HepG2 (cell line): ENCODE results near the gene TXN2. TPM values are rescaled to one million over a fixed set of nuclear protein-coding genes. Genes with fewer than 3 reads are reported as not detected.

Source experiments
- ADNP ChIP-seq: sonication (generic); formaldehyde crosslinking; IDR thresholded peaks from 2 replicates; pipeline ENCODE4 v1.4.0; 2020; ENCODE audit warnings: missing genetic modification reagents
- ARNT ChIP-seq: fragments of 450-650 bp; IDR thresholded peaks from 2 replicates; pipeline ENCODE4 v1.6.1; 2017
- HMG20B ChIP-seq: conservative IDR thresholded peaks from 2 replicates; pipeline ENCODE4 v1.6.1; 2016; ENCODE audit warnings: missing genetic modification reagents, missing compliant biosample characterization
- MIER2 ChIP-seq: IDR thresholded peaks from 2 replicates; pipeline ENCODE4 v1.6.1; 2016; ENCODE audit warnings: missing biosample characterization, missing genetic modification reagents
- ONECUT2 ChIP-seq: sonication (generic); formaldehyde crosslinking; IDR thresholded peaks from 2 replicates; pipeline ENCODE4 v1.4.0; 2020; ENCODE audit warnings: missing genetic modification reagents
- SALL1 ChIP-seq: sonication (generic); formaldehyde crosslinking; IDR thresholded peaks from 2 replicates; pipeline ENCODE4 v1.8.0; 2022; ENCODE audit warnings: mild to moderate bottlenecking, missing genetic modification reagents
- TP53 ChIP-seq: sonication (generic); formaldehyde crosslinking; conservative IDR thresholded peaks from 2 replicates; pipeline ENCODE4 v1.4.0; 2020; ENCODE audit warnings: missing genetic modification reagents
- TRIM24 ChIP-seq: sonication (generic); formaldehyde crosslinking; IDR thresholded peaks from 2 replicates; pipeline ENCODE4 v1.8.0; 2022; ENCODE audit warnings: mild to moderate bottlenecking, missing genetic modification reagents
- ZIK1 ChIP-seq: sonication (generic); formaldehyde crosslinking; IDR thresholded peaks from 2 replicates; pipeline ENCODE4 v1.5.0; 2020; ENCODE audit warnings: mild to moderate bottlenecking, low read depth, missing genetic modification reagents, borderline replicate concordance
- ZMAT3 ChIP-seq: sonication (generic); formaldehyde crosslinking; conservative IDR thresholded peaks from 2 replicates; pipeline ENCODE4 v1.7.0; 2021; ENCODE audit warnings: missing genetic modification reagents
- ZNF136 ChIP-seq: sonication (generic); formaldehyde crosslinking; IDR thresholded peaks from 2 replicates; pipeline ENCODE4 v1.8.1; 2022; ENCODE audit warnings: low read depth, mild to moderate bottlenecking, moderate library complexity, missing genetic modification reagents
- ZNF17 ChIP-seq: sonication (generic); formaldehyde crosslinking; IDR thresholded peaks from 2 replicates; pipeline ENCODE4 v1.5.0; 2020; ENCODE audit warnings: mild to moderate bottlenecking, missing genetic modification reagents
- ZNF264 ChIP-seq: sonication (generic); formaldehyde crosslinking; IDR thresholded peaks from 2 replicates; pipeline ENCODE4 v1.4.0; 2020; ENCODE audit warnings: missing genetic modification reagents
- ZNF547 ChIP-seq: sonication (generic); formaldehyde crosslinking; IDR thresholded peaks from 2 replicates; pipeline ENCODE4 v1.5.1; 2020; ENCODE audit warnings: mild to moderate bottlenecking, missing genetic modification reagents
- ZNF619 ChIP-seq: sonication (generic); formaldehyde crosslinking; IDR thresholded peaks from 2 replicates; pipeline ENCODE4 v1.4.0; 2020; ENCODE audit warnings: mild to moderate bottlenecking, missing genetic modification reagents
- ZNF704 ChIP-seq: sonication (generic); formaldehyde crosslinking; IDR thresholded peaks from 2 replicates; pipeline ENCODE4 v1.8.1; 2023; ENCODE audit warnings: mild to moderate bottlenecking, inconsistent platforms, moderate library complexity, missing genetic modification reagents, borderline replicate concordance
- polyA plus RNA-seq, 8 experiments: library from polyadenylated mRNA; depleted of rRNA in 3 of 8; stranded (reverse) in 7 of 8; unstranded in 1 of 8; fragments of >200 nt; fragmentation: Illumina TruSeq in 4 of 8; extraction: Trizol in 4 of 8; gene quantifications; 2 replicates each; pipeline versions ENCODE4 v1.2.1 to v1.2.3, GENCODE V29; 2011 to 2016; ENCODE audit warnings: low read depth in 4 of 8, missing spikeins in 1 of 8, mixed read lengths in 1 of 8; ENCODE audit not compliant: insufficient read depth in 1 of 8
- total RNA-seq, 5 experiments: library from RNA; depleted of rRNA; stranded (reverse); fragments of >200 nt; fragmentation: Illumina TruSeq; extraction: Trizol; gene quantifications; 2 replicates each; pipeline ENCODE4 v1.2.3, GENCODE V29; 2016; ENCODE audit warnings: low read depth in 1 of 5
- TF ChIP-seq, protein P1 (sequence below): sonication (generic); formaldehyde crosslinking; IDR thresholded peaks from 2 replicates; pipeline ENCODE4 v1.4.0; 2020; ENCODE audit warnings: missing genetic modification reagents, borderline replicate concordance
- TF ChIP-seq, protein P2 (sequence below): sonication (generic); formaldehyde crosslinking; IDR thresholded peaks from 2 replicates; pipeline ENCODE4 v1.4.0; 2020; ENCODE audit warnings: missing genetic modification reagents
- TF ChIP-seq, protein P3 (sequence below): IDR thresholded peaks from 2 replicates; pipeline ENCODE4 v1.4.0; 2020; ENCODE audit warnings: mild to moderate bottlenecking, missing genetic modification reagents

Gene TXN2
- total and polyA plus RNA-seq, 2 of the 13 experiments (the other 11 are each of a cell fraction or from before 2014, with no cell fraction given), result 41.4 to 109 TPM

DNA sequence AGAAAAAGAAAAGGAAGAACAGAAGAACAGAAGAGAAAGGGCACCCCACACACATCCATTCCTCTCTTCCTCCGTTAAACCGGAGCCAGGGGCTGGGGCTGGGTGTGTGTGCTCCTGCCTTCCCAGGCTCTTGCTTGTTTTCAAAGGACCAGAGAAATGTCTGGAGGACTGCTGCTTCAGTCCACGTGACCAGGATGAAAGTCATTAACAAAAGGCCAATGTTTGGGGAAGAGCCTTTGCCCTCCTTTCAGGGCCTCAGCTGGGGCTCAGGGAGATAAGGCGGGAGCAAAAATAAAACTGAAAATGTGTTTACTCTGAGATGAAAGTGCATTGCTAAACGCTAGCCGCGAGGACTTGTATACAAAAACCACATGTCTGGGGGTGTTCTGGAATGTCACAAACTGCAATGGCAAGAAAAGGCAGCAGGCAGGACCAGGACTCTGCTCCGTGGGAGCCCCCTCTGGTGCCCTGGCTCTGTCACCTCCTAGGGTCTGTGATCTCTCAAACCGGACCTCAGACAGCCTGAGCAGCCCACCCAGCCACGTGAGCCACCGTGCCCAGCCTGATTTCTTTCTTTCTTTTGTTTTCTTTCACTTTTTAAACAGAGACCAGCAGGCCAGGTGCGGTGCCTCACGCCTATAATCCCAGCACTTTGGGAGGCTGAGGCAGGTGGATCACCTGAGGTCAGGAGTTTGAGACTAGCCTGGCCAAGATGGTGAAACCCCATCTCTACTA is 62.1 kb downstream of the TXN2 start (continued):
- TF ChIP-seq ZNF136, result no peak
- peak; percentile 97 for TF ChIP-seq SALL1 (CRISPR knock-in tag)
- TF ChIP-seq HMG20B (CRISPR knock-in tag), result peak; percentile 87; the same call in 1 of the 2 replicates
- 0 out of 2 replicates have a peak, but pooled peaks have one; percentile 35 for TF ChIP-seq ZNF547 (CRISPR knock-in tag)
- no peak for TF ChIP-seq ARNT
- TF ChIP-seq ZIK1 (CRISPR knock-in tag), result no peak
- TF ChIP-seq, protein P1, sequence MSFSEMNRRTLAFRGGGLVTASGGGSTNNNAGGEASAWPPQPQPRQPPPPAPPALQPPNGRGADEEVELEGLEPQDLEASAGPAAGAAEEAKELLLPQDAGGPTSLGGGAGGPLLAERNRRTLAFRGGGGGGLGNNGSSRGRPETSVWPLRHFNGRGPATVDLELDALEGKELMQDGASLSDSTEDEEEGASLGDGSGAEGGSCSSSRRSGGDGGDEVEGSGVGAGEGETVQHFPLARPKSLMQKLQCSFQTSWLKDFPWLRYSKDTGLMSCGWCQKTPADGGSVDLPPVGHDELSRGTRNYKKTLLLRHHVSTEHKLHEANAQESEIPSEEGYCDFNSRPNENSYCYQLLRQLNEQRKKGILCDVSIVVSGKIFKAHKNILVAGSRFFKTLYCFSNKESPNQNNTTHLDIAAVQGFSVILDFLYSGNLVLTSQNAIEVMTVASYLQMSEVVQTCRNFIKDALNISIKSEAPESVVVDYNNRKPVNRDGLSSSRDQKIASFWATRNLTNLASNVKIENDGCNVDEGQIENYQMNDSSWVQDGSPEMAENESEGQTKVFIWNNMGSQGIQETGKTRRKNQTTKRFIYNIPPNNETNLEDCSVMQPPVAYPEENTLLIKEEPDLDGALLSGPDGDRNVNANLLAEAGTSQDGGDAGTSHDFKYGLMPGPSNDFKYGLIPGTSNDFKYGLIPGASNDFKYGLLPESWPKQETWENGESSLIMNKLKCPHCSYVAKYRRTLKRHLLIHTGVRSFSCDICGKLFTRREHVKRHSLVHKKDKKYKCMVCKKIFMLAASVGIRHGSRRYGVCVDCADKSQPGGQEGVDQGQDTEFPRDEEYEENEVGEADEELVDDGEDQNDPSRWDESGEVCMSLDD (CRISPR knock-in tag), result no peak
- TF ChIP-seq MIER2 (CRISPR knock-in tag), result peak; percentile 49; the same call in 1 of the 2 replicates
- no peak for TF ChIP-seq ZNF17
- TF ChIP-seq, protein P2, sequence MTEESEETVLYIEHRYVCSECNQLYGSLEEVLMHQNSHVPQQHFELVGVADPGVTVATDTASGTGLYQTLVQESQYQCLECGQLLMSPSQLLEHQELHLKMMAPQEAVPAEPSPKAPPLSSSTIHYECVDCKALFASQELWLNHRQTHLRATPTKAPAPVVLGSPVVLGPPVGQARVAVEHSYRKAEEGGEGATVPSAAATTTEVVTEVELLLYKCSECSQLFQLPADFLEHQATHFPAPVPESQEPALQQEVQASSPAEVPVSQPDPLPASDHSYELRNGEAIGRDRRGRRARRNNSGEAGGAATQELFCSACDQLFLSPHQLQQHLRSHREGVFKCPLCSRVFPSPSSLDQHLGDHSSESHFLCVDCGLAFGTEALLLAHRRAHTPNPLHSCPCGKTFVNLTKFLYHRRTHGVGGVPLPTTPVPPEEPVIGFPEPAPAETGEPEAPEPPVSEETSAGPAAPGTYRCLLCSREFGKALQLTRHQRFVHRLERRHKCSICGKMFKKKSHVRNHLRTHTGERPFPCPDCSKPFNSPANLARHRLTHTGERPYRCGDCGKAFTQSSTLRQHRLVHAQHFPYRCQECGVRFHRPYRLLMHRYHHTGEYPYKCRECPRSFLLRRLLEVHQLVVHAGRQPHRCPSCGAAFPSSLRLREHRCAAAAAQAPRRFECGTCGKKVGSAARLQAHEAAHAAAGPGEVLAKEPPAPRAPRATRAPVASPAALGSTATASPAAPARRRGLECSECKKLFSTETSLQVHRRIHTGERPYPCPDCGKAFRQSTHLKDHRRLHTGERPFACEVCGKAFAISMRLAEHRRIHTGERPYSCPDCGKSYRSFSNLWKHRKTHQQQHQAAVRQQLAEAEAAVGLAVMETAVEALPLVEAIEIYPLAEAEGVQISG (CRISPR knock-in tag), result peak; percentile 76
- no peak for TF ChIP-seq ADNP (CRISPR knock-in tag)
- peak; percentile 17; the same call in 1 of the 2 replicates for TF ChIP-seq ONECUT2 (CRISPR knock-in tag)
- 0 out of 2 replicates have a peak, but pooled peaks have one; percentile 52 for TF ChIP-seq TP53 (CRISPR knock-in tag)
- TF ChIP-seq TRIM24 (CRISPR knock-in tag), result peak; percentile 15; the same call in 1 of the 2 replicates
- no peak for TF ChIP-seq ZNF704
- TF ChIP-seq ZNF264 (CRISPR knock-in tag), result 0 out of 2 replicates have a peak, but pooled peaks have one; percentile 45
- TF ChIP-seq, protein P3, sequence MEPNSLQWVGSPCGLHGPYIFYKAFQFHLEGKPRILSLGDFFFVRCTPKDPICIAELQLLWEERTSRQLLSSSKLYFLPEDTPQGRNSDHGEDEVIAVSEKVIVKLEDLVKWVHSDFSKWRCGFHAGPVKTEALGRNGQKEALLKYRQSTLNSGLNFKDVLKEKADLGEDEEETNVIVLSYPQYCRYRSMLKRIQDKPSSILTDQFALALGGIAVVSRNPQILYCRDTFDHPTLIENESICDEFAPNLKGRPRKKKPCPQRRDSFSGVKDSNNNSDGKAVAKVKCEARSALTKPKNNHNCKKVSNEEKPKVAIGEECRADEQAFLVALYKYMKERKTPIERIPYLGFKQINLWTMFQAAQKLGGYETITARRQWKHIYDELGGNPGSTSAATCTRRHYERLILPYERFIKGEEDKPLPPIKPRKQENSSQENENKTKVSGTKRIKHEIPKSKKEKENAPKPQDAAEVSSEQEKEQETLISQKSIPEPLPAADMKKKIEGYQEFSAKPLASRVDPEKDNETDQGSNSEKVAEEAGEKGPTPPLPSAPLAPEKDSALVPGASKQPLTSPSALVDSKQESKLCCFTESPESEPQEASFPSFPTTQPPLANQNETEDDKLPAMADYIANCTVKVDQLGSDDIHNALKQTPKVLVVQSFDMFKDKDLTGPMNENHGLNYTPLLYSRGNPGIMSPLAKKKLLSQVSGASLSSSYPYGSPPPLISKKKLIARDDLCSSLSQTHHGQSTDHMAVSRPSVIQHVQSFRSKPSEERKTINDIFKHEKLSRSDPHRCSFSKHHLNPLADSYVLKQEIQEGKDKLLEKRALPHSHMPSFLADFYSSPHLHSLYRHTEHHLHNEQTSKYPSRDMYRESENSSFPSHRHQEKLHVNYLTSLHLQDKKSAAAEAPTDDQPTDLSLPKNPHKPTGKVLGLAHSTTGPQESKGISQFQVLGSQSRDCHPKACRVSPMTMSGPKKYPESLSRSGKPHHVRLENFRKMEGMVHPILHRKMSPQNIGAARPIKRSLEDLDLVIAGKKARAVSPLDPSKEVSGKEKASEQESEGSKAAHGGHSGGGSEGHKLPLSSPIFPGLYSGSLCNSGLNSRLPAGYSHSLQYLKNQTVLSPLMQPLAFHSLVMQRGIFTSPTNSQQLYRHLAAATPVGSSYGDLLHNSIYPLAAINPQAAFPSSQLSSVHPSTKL (CRISPR knock-in tag), result peak; percentile 98
- TF ChIP-seq ZNF619 (CRISPR knock-in tag), result no peak
- no peak; the same call in 1 of the 2 replicates for TF ChIP-seq ZMAT3
